Measurements from ENCODE around the gene AFAP1L2.
A peak's percentile ranks its signal among the peaks of the same experiment; 100 is the strongest.

AFAP1L2 gene

GRCh38 chr10:114370966-114371365 lies 33.3 kb downstream of the AFAP1L2 start:
- TF ChIP-seq SNAI2 (CRISPR knock-in tag; IDR thresholded peaks at IDR 0.05) (no peak), RARB (CRISPR knock-in tag; IDR thresholded peaks at IDR 0.05) (no peak)
- ATAC-seq = no peak

DNA sequence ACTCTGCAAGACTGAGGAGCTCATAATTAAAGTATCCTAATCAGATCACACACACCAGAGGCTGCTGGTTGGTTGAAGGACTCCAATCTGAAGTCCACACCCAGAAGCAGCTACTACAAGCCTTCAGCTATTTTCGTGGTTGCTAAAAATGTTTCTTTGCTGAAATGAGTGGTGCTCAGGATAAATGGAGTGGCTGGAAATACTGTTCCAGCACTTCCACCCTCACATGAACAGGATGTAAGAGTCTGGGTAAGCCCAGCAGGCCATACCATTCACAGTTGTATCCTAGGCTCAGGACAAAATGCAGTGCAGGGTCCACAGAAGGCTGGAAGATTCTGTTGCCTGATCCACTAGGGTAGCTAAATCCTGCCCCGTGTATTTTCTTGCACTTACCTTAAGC lies 34.1 kb downstream of the AFAP1L2 start:
- TF ChIP-seq, protein P1, sequence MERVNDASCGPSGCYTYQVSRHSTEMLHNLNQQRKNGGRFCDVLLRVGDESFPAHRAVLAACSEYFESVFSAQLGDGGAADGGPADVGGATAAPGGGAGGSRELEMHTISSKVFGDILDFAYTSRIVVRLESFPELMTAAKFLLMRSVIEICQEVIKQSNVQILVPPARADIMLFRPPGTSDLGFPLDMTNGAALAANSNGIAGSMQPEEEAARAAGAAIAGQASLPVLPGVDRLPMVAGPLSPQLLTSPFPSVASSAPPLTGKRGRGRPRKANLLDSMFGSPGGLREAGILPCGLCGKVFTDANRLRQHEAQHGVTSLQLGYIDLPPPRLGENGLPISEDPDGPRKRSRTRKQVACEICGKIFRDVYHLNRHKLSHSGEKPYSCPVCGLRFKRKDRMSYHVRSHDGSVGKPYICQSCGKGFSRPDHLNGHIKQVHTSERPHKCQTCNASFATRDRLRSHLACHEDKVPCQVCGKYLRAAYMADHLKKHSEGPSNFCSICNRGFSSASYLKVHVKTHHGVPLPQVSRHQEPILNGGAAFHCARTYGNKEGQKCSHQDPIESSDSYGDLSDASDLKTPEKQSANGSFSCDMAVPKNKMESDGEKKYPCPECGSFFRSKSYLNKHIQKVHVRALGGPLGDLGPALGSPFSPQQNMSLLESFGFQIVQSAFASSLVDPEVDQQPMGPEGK (CRISPR knock-in tag; IDR thresholded peaks at IDR 0.05; ENCODE audit: borderline replicate concordance) = no peak
- TF ChIP-seq BACH2 (CRISPR knock-in tag; IDR thresholded peaks at IDR 0.05; ENCODE audit: borderline replicate concordance) (no peak), TOX (CRISPR knock-in tag; IDR thresholded peaks at IDR 0.05; ENCODE audit: borderline replicate concordance) (no peak), ISL1 (CRISPR knock-in tag; IDR thresholded peaks at IDR 0.05) (no peak), ZFP3 (CRISPR knock-in tag; IDR thresholded peaks at IDR 0.05) (no peak), OSR1 (CRISPR knock-in tag; IDR thresholded peaks at IDR 0.05) (no peak), SNAI2 (CRISPR knock-in tag; IDR thresholded peaks at IDR 0.05) (no peak), ZNF70 (CRISPR knock-in tag; IDR thresholded peaks at IDR 0.05) (no peak), ZFP30 (CRISPR knock-in tag; IDR thresholded peaks at IDR 0.05) (no peak), TCF4 (CRISPR knock-in tag; IDR thresholded peaks at IDR 0.05; ENCODE audit: borderline replicate concordance) (no peak), RARB (CRISPR knock-in tag; IDR thresholded peaks at IDR 0.05) (no peak), ZNF8 (CRISPR knock-in tag; IDR thresholded peaks at IDR 0.05) (no peak), ESRRG (CRISPR knock-in tag; IDR thresholded peaks at IDR 0.05) (no peak), PPARA (CRISPR knock-in tag; IDR thresholded peaks at IDR 0.05; ENCODE audit: borderline replicate concordance) (no peak)
- TF ChIP-seq, protein P2, sequence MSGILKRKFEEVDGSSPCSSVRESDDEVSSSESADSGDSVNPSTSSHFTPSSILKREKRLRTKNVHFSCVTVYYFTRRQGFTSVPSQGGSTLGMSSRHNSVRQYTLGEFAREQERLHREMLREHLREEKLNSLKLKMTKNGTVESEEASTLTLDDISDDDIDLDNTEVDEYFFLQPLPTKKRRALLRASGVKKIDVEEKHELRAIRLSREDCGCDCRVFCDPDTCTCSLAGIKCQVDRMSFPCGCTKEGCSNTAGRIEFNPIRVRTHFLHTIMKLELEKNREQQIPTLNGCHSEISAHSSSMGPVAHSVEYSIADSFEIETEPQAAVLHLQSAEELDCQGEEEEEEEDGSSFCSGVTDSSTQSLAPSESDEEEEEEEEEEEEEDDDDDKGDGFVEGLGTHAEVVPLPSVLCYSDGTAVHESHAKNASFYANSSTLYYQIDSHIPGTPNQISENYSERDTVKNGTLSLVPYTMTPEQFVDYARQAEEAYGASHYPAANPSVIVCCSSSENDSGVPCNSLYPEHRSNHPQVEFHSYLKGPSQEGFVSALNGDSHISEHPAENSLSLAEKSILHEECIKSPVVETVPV (CRISPR knock-in tag; IDR thresholded peaks at IDR 0.05) = no peak
- TF ChIP-seq, protein P3, sequence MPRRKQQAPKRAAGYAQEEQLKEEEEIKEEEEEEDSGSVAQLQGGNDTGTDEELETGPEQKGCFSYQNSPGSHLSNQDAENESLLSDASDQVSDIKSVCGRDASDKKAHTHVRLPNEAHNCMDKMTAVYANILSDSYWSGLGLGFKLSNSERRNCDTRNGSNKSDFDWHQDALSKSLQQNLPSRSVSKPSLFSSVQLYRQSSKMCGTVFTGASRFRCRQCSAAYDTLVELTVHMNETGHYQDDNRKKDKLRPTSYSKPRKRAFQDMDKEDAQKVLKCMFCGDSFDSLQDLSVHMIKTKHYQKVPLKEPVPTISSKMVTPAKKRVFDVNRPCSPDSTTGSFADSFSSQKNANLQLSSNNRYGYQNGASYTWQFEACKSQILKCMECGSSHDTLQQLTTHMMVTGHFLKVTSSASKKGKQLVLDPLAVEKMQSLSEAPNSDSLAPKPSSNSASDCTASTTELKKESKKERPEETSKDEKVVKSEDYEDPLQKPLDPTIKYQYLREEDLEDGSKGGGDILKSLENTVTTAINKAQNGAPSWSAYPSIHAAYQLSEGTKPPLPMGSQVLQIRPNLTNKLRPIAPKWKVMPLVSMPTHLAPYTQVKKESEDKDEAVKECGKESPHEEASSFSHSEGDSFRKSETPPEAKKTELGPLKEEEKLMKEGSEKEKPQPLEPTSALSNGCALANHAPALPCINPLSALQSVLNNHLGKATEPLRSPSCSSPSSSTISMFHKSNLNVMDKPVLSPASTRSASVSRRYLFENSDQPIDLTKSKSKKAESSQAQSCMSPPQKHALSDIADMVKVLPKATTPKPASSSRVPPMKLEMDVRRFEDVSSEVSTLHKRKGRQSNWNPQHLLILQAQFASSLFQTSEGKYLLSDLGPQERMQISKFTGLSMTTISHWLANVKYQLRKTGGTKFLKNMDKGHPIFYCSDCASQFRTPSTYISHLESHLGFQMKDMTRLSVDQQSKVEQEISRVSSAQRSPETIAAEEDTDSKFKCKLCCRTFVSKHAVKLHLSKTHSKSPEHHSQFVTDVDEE (CRISPR knock-in tag; IDR thresholded peaks at IDR 0.05) = no peak
- TF ChIP-seq, protein P4, sequence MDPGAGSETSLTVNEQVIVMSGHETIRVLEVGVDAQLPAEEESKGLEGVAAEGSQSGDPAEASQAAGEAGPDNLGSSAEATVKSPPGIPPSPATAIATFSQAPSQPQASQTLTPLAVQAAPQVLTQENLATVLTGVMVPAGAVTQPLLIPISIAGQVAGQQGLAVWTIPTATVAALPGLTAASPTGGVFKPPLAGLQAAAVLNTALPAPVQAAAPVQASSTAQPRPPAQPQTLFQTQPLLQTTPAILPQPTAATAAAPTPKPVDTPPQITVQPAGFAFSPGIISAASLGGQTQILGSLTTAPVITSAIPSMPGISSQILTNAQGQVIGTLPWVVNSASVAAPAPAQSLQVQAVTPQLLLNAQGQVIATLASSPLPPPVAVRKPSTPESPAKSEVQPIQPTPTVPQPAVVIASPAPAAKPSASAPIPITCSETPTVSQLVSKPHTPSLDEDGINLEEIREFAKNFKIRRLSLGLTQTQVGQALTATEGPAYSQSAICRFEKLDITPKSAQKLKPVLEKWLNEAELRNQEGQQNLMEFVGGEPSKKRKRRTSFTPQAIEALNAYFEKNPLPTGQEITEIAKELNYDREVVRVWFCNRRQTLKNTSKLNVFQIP (CRISPR knock-in tag; IDR thresholded peaks at IDR 0.05; ENCODE audit: borderline replicate concordance, low read depth) = no peak
- no peak for ATAC-seq

DNA sequence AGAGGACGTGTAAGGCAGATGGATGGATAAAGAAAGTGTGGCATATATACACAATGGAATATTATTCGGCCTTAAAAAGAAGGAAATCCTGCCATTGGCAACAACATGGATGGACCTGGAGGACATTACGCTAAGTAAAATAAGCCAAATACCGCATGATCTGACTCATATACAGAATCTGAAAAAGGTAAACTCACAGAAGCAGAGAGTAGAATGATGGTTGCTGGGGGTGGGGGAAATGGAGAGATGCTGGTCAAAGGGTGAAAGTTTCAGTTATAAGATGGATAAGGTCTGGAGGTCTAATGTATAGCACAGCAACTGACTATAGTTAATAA lies 36.3 kb downstream of the AFAP1L2 start:
- no peak for ATAC-seq
- peak; percentile 43; the same call in 1 of the 2 replicates for TF ChIP-seq ZFP30 (CRISPR knock-in tag; IDR thresholded peaks at IDR 0.05)
- no peak for TF ChIP-seq ZNF565 (CRISPR knock-in tag; conservative IDR thresholded peaks at IDR 0.05; ENCODE audit: low read depth)
- TF ChIP-seq CREB5 (CRISPR knock-in tag; IDR thresholded peaks at IDR 0.05; ENCODE audit: low read depth) = no peak
- TF ChIP-seq ZC3H10 (CRISPR knock-in tag; IDR thresholded peaks at IDR 0.05) = no peak
- TF ChIP-seq, protein P4 (CRISPR knock-in tag; IDR thresholded peaks at IDR 0.05; ENCODE audit: borderline replicate concordance, low read depth) = no peak
- TF ChIP-seq ZFP3 (CRISPR knock-in tag; IDR thresholded peaks at IDR 0.05) = no peak
- TF ChIP-seq ZNF70 (CRISPR knock-in tag; IDR thresholded peaks at IDR 0.05) = peak; percentile 37; the same call in 1 of the 2 replicates
- peak; percentile 82 for TF ChIP-seq ZNF8 (CRISPR knock-in tag; IDR thresholded peaks at IDR 0.05)
